GM12801 (cell line): ENCODE data around the gene KLF2.

Experiments used
- TF ChIP-seq, protein P1 (sequence below): IDR thresholded peaks from one replicate; pipeline ENCODE4 v1.5.1; 2011; ENCODE audit warnings: control low read depth; ENCODE audit not compliant: insufficient read length; ENCODE audit errors: extremely low read depth

Gene KLF2

DNA sequence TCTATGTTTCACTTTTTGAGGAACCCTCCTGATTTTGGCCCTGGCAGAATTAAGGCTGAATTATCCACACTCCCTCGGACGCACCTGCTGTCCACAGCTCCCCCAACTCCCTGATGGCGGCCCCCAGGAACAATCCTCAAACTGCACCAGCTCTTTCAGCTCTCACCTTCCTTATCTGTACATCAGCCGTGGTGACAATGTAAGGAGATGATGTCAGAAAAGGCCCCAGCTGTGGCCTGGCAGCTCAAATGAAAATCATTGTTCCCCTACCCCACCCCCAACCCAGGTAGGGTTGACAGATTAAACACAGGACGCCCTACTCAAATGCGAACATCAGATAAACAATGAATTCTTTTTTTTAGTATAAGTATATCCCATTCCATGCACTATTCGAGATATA is 35.0 kb upstream of the KLF2 start:
- TF ChIP-seq, protein P1, sequence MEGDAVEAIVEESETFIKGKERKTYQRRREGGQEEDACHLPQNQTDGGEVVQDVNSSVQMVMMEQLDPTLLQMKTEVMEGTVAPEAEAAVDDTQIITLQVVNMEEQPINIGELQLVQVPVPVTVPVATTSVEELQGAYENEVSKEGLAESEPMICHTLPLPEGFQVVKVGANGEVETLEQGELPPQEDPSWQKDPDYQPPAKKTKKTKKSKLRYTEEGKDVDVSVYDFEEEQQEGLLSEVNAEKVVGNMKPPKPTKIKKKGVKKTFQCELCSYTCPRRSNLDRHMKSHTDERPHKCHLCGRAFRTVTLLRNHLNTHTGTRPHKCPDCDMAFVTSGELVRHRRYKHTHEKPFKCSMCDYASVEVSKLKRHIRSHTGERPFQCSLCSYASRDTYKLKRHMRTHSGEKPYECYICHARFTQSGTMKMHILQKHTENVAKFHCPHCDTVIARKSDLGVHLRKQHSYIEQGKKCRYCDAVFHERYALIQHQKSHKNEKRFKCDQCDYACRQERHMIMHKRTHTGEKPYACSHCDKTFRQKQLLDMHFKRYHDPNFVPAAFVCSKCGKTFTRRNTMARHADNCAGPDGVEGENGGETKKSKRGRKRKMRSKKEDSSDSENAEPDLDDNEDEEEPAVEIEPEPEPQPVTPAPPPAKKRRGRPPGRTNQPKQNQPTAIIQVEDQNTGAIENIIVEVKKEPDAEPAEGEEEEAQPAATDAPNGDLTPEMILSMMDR: no peak

DNA sequence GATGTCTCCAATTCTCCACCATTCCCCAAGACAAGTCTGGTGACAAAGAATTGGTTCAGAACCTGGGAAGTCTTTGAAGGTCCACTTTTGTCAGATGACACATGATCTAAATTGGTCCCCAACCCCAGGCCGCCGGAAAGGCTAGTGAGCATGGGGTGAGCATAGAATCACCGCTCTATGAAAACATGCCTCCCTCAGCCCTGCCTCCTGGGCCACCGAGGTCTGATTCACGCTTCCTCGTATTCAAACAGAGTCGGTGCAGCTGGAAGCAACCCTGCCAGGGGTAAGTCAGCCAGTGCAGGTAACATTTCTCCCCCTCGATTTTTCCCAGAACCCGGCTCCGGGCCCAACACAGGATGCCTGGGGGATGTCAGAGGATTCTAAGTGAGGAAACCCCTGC is 33.9 kb upstream of the KLF2 start:
- TF ChIP-seq, protein P1: no peak

DNA sequence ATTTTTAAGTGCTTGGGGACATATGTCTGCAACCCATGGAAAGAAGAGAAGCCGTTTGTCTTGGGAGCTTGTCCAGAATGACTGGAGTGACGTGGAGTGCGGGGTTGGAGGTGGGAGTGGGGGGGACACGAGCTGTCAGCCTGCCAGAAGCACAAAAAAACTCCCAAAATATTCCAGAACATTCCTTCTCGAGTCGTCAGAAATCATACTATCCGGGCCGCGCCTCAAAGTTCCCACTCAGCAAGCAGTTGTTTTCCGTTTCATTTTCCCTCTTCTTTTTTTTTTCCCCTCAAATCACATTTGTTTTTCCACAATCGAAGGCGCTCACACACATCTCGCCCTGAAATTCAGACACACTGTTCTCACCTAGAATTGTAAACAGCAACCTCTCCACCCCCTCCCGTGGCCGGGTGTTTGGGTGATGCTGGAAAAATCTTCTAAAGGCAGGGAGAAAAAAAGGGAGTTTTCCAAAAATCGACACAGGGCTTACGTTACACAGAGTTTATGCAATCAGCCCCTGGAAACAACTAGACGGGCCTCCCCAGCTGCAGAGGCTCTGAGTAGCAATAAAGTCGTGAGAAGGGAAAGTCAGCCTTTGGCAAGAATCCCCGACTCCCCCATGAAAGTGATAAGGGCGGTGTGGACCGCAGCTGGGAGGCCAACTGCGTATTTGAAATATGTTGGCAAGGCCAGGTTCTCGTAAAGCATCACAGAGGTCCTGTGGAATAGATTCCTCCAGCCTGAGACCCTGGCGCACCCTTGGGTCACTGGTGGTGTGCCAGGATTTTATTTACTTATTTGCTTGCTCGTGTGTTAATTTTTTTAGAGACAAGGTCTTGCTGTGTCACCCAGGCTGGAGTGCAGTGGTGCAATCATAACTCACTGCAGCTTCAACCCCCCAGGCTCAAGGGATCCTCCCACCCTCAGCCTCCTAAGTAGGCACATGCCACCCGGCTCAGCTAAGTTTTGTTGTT is 31.2 kb upstream of the KLF2 start:
- TF ChIP-seq, protein P1: no peak

DNA sequence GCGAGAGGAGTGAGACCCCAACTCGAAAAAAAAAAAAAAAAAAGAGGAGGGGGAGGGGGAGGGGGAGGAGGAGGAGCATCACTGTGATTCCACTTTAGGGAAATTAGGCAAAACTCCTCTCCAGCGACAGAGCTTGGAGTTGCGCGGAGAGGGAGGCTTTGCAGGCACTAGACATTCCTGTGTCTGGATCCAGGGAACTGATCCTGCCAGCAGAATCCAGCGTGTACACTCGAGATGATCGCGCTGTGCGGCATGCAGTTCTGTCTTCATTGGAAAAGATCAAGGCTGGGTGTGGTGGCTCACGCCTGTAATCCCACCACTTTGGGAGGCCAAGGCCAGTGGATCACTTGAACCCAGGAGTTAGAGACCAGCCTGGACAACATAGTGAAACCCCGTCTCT is 29.6 kb upstream of the KLF2 start:
- TF ChIP-seq, protein P1: no peak

DNA sequence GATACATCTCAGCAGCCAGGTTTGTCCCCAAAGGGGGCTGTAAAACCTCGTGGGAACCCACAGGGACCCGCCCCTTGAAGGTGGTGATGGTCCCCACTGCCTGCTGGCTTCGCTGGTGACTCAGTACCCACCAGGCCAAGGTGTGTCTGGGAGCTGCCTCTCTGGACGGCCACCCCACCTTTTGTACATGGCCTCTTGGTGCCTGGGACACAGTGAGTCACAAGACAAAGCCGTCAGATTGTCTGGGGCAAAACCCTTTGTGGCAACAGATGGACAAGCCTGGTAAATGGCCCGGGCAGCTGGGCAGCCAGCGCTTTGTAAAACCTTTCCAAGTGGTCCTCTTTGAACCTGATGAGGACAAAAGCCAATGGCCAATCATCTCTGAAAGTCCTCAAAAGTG is 27.9 kb upstream of the KLF2 start:
- TF ChIP-seq, protein P1: no peak

DNA sequence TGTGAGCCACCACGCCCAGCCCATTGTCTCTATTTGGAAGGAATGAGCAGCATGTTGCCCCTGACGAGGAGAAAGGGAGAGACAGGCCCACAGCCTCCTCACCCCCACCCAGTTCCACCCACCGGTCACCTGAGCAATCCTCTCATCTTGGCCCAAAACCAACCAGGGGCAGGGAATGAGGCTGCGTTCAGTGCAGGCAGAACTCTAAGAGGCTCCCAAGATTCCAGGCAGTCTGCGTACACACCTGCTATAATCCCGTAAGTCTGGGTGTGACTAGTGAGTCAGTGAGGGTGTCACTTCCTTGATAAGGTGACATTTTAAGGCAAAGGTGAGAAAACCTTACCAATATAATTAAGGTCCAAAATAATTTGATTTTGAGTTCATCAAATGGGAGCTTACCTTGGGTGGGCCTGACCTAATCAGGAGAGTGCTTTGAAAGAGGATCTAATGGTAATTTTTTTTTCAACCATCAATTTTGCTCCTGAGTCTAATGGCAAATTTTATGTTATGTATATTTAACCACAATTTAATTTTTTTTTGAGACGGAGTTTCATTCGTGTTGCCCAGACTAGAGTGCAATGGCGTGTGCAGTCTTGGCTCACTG is 26.9 kb upstream of the KLF2 start:
- TF ChIP-seq, protein P1: no peak

DNA sequence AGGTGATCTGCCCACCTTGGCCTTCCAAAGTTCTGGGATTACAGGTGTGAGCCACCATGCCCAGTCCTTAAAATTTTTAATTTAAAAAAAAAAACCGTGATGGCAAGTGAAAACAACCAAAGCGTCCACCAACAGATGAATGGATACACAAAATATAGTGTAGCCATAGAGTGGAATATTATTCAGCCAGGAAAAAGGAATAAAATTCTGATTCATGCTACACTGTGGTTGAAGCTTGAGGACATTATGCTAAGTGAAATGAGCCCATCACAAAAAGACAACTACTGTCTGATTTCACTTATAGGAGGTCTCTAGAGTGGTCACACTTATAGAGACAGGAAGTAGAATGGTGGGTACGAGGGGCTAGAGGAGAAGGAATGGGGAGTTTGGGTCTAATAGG is 26.3 kb upstream of the KLF2 start:
- TF ChIP-seq, protein P1: no peak
